HEK293T (cell line): ENCODE results near the gene RRBP1.
A peak's percentile ranks its signal among the peaks of the same experiment; 100 is the strongest.

Experiments used
- CTCF ChIA-PET: fragments of 350-600 bp; formaldehyde crosslinking; extraction: SDS; loops from one replicate; lab custom pipeline; 2021; ENCODE audit warnings: antibody characterized with exemption, inconsistent platforms; lab: Yijun Ruan, JAX
- POLR2A ChIA-PET: fragments of 350-600 bp; formaldehyde crosslinking; extraction: SDS; loops from one replicate; lab custom pipeline; 2020; ENCODE audit warnings: antibody characterized with exemption, inconsistent platforms; lab: Yijun Ruan, JAX
- DNase-seq: peaks from one replicate; pipeline ENCODE4 v3.0.0; 2012; ENCODE audit warnings: mixed read lengths; ENCODE audit errors: extremely low spot score
- ARNT ChIP-seq: fragments of 450-650 bp; IDR thresholded peaks from 2 replicates; pipeline ENCODE4 v1.6.1; 2017; ENCODE audit warnings: mild to moderate bottlenecking
- BHLHE40 ChIP-seq: fragments of 450-650 bp; IDR thresholded peaks from 2 replicates; pipeline ENCODE4 v1.6.1; 2016; ENCODE audit warnings: mild to moderate bottlenecking, moderate library complexity, borderline replicate concordance
- CTBP1 ChIP-seq: fragments of 450-650 bp; IDR thresholded peaks from 2 replicates; pipeline ENCODE4 v1.6.1; 2016; ENCODE audit warnings: borderline replicate concordance
- ELF4 ChIP-seq: fragments of 450-650 bp; IDR thresholded peaks from 2 replicates; pipeline ENCODE4 v1.6.1; 2017; ENCODE audit warnings: antibody characterized with exemption
- FOXA1 ChIP-seq: fragments of 450-650 bp; IDR thresholded peaks from 2 replicates; pipeline ENCODE4 v1.6.1; 2016; ENCODE audit warnings: mild to moderate bottlenecking
- FOXK2 ChIP-seq: fragments of 450-650 bp; IDR thresholded peaks from 2 replicates; pipeline ENCODE4 v1.6.1; 2016; ENCODE audit warnings: mild to moderate bottlenecking
- FOXM1 ChIP-seq: fragments of 450-650 bp; IDR thresholded peaks from 2 replicates; pipeline ENCODE4 v1.6.1; 2017; ENCODE audit warnings: mild to moderate bottlenecking, borderline replicate concordance
- HDGF ChIP-seq: fragments of 450-650 bp; IDR thresholded peaks from 2 replicates; pipeline ENCODE4 v1.6.1; 2017; ENCODE audit warnings: antibody characterized with exemption, borderline replicate concordance
- L3MBTL2 ChIP-seq: fragments of 450-650 bp; conservative IDR thresholded peaks from 2 replicates; pipeline ENCODE4 v1.6.1; 2016; ENCODE audit warnings: mild to moderate bottlenecking
- LEF1 ChIP-seq: fragments of 450-650 bp; IDR thresholded peaks from 2 replicates; pipeline ENCODE4 v1.6.1; 2017; ENCODE audit warnings: mild to moderate bottlenecking, borderline replicate concordance
- NFRKB ChIP-seq: fragments of 450-650 bp; IDR thresholded peaks from 2 replicates; pipeline ENCODE4 v1.6.1; 2016; ENCODE audit warnings: mild to moderate bottlenecking, moderate library complexity
- PKNOX1 ChIP-seq: fragments of 450-650 bp; IDR thresholded peaks from 2 replicates; pipeline ENCODE4 v1.6.1; 2016
- SP1 ChIP-seq: fragments of 450-650 bp; IDR thresholded peaks from 2 replicates; pipeline ENCODE4 v1.6.1; 2017
- SUZ12 ChIP-seq: fragments of 450-650 bp; IDR thresholded peaks from 2 replicates; pipeline ENCODE4 v1.6.1; 2016; ENCODE audit warnings: mild to moderate bottlenecking
- TARDBP ChIP-seq: fragments of 450-650 bp; IDR thresholded peaks from 2 replicates; pipeline ENCODE4 v1.6.1; 2016
- ZNF384 ChIP-seq: fragments of 450-650 bp; IDR thresholded peaks from 2 replicates; pipeline ENCODE4 v1.6.1; 2016

The RRBP1 gene

GRCh38 chr20:17651129-17651759 lies 30.8 kb downstream of the RRBP1 start:
- DNase-seq, result no peak
- POLR2A ChIA-PET, result no interaction called here

GRCh38 chr20:17650301-17651128 lies 31.5 kb downstream of the RRBP1 start:
- no peak for DNase-seq

More at GRCh38 chr20:17651129-17651759, 30.8 kb downstream of the RRBP1 start:
- TF ChIP-seq SP1, result no peak
- TF ChIP-seq FOXK2, result no peak
- TF ChIP-seq BHLHE40, result no peak
- no peak for TF ChIP-seq CTBP1
- TF ChIP-seq ELF4, result no peak
- TF ChIP-seq SUZ12, result no peak
- TF ChIP-seq LEF1, result no peak
- TF ChIP-seq L3MBTL2, result no peak
- no peak for TF ChIP-seq PKNOX1
- TF ChIP-seq FOXA1, result no peak
- CTCF ChIA-PET, result no interaction called here

GRCh38 chr20:17648791-17649730 lies 33.0 kb downstream of the RRBP1 start:
- DNase-seq, result peak; percentile 54
- ChIA-PET CTCF (interaction anchor here (1.0 to 1.4 kb wide), 4 partner anchors 14 to 290 kb away, joined by 3 to 4 read pairs (median 3); no protein-coding TSS in a partner anchor), POLR2A (no interaction called here)
- TF ChIP-seq CTBP1 (no peak), NFRKB (no peak)

More at GRCh38 chr20:17650301-17651128, 31.5 kb downstream of the RRBP1 start:
- no peak for TF ChIP-seq ZNF384
- POLR2A ChIA-PET, result no interaction called here
- CTCF ChIA-PET, result no interaction called here

- no peak for DNase-seq
- TF ChIP-seq ARNT (no peak), CTBP1 (no peak), FOXM1 (no peak), SUZ12 (no peak), PKNOX1 (no peak), FOXK2 (no peak), FOXA1 (no peak), ELF4 (no peak), ZNF384 (no peak), HDGF (no peak)
- ChIA-PET POLR2A (interaction anchor here (0.9 kb wide), 1 partner anchor 117 kb away, joined by 3 read pairs; the partner anchor contains the start of gene BFSP1), CTCF (no interaction called here)
Observed at GRCh38 chr20:17648315-17648646, 33.8 kb downstream of the RRBP1 start.

- DNase-seq, result no peak
- ChIA-PET POLR2A (interaction anchor here (0.6 to 1.3 kb wide), 3 partner anchors 67 to 117 kb away, joined by 3 read pairs; partner anchors contain the start of gene BFSP1), CTCF (no interaction called here)
- TF ChIP-seq ELF4 (no peak), TARDBP (no peak), PKNOX1 (no peak), NFRKB (no peak), ARNT (no peak), SP1 (no peak), LEF1 (no peak), L3MBTL2 (no peak), SUZ12 (no peak), BHLHE40 (no peak), HDGF (no peak)
Observed at GRCh38 chr20:17647391-17648314, 34.4 kb downstream of the RRBP1 start.
